ENCODE data around the gene RPS28.

DNA sequence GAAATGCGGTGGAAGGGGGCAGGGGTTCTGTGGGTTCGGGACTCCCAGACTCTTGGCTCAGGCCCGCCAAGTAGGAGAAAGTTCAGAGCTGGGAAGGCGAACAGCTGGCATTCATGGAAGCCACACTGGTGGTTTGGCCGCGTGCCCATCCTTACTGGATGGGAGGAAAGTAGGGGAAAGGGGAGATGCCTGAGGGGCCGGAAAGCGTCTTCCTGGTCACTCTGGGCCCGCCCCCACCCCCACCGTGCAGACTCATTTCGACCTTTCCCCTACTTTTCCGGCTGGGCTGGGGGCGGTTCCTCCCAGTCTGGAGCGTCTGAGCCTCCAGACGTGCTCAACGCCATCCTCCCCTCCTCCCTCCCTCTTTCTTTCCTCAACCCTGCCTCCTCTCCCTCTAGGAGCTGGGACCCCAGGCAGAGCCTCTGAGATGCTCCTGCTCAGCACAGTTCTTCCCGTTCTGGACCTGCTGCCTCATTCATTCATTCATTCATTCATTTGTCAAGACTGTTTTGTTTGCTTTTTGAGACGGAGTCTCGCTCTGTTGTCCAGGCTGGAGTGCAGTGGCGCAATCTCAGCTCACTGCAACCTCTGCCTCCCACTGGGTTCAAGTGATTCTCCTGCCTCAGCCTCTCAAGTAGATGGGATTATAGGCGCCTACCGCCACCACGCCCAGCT lies 46.2 kb downstream of the RPS28 start:
- TF ChIP-seq, protein P1, sequence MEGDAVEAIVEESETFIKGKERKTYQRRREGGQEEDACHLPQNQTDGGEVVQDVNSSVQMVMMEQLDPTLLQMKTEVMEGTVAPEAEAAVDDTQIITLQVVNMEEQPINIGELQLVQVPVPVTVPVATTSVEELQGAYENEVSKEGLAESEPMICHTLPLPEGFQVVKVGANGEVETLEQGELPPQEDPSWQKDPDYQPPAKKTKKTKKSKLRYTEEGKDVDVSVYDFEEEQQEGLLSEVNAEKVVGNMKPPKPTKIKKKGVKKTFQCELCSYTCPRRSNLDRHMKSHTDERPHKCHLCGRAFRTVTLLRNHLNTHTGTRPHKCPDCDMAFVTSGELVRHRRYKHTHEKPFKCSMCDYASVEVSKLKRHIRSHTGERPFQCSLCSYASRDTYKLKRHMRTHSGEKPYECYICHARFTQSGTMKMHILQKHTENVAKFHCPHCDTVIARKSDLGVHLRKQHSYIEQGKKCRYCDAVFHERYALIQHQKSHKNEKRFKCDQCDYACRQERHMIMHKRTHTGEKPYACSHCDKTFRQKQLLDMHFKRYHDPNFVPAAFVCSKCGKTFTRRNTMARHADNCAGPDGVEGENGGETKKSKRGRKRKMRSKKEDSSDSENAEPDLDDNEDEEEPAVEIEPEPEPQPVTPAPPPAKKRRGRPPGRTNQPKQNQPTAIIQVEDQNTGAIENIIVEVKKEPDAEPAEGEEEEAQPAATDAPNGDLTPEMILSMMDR (IDR thresholded peaks at IDR 0.05), result no peak
- TF ChIP-seq POLR2A (IDR thresholded peaks at IDR 0.05), result no peak
